PC-3 (cell line): ENCODE data around the gene OR13C5. TPM values are rescaled to one million over a fixed set of nuclear protein-coding genes. Genes with fewer than 3 reads are reported as not detected.

ENCODE experiments used
- ATAC-seq: fragments of 200-7000 bp; cut with Tn5 transposase; 2 replicates; pipeline ENCODE4 v1.9.1; 2020; ENCODE audit warnings: mild to moderate bottlenecking, moderate library complexity
- BruUV-seq: library from RNA; stranded (reverse); fragments of 400-500 nt; replicated peaks from 2 replicates; lab custom pipeline; 2021; lab: Mats Ljungman, UMichigan
- CTCF ChIA-PET: fragments of 300-600 bp; sonication (Branson Sonifier 250); formaldehyde crosslinking; loops from one replicate; lab custom pipeline; 2022; ENCODE audit warnings: antibody characterized with exemption; lab: Charles Lee
- POLR2A ChIA-PET: fragments of 300-600 bp; sonication (Branson Sonifier 250); formaldehyde crosslinking; loops from one replicate; lab custom pipeline; 2022; ENCODE audit warnings: antibody characterized with exemption; ENCODE audit not compliant: unreplicated experiment; lab: Charles Lee
- DNase-seq: peaks from one replicate; pipeline ENCODE4 v3.0.0-alpha.2; 2015
- H2AFZ ChIP-seq: fragments of 300-600 bp; sonication (generic); 2 replicates; pipeline ENCODE4 v1.6.0; 2016; ENCODE audit warnings: antibody characterized with exemption, low read length
- H3F3A ChIP-seq: fragments of 300-600 bp; sonication (generic); one replicate; pipeline ENCODE4 v1.6.0; 2017; ENCODE audit warnings: antibody characterized with exemption, low read length, control low read depth, mild to moderate bottlenecking; ENCODE audit not compliant: unreplicated experiment
- H3K27ac ChIP-seq: fragments of 300-600 bp; sonication (generic); 2 replicates; pipeline ENCODE4 v1.5.1; 2016; ENCODE audit warnings: mild to moderate bottlenecking, low read length
- H3K27me3 ChIP-seq: fragments of 300-600 bp; sonication (generic); 2 replicates; pipeline ENCODE4 v1.6.1; 2016; ENCODE audit warnings: low read length, mixed read lengths
- H3K36me3 ChIP-seq: fragments of 300-600 bp; sonication (generic); 2 replicates; pipeline ENCODE4 v1.6.1; 2016; ENCODE audit warnings: low read depth, mixed run types, low read length, mixed read lengths
- H3K4me1 ChIP-seq: fragments of 300-600 bp; sonication (generic); 2 replicates; pipeline ENCODE4 v1.5.1; 2016; ENCODE audit warnings: low read length; ENCODE audit not compliant: insufficient read depth
- H3K4me2 ChIP-seq: fragments of 300-600 bp; sonication (generic); 2 replicates; pipeline ENCODE4 v1.6.0; 2016; ENCODE audit warnings: low read length
- H3K4me3 ChIP-seq: fragments of 300-600 bp; sonication (generic); 2 replicates; pipeline ENCODE4 v1.5.1; 2016; ENCODE audit warnings: mild to moderate bottlenecking, low read length, mixed read lengths
- H3K79me2 ChIP-seq: fragments of 300-600 bp; sonication (generic); 2 replicates; pipeline ENCODE4 v1.6.1; 2017; ENCODE audit warnings: low read length, mixed read lengths
- H3K9ac ChIP-seq: fragments of 300-600 bp; sonication (generic); 2 replicates; pipeline ENCODE4 v1.6.0; 2016; ENCODE audit warnings: mild to moderate bottlenecking, low read length
- H3K9me2 ChIP-seq: fragments of 300-600 bp; sonication (generic); replicated peaks from 2 replicates; pipeline ENCODE4 v1.6.1; 2016; ENCODE audit warnings: mixed run types, low read length, mixed read lengths
- H3K9me3 ChIP-seq: fragments of 300-600 bp; sonication (generic); 2 replicates; pipeline ENCODE4 v1.6.1; 2016; ENCODE audit warnings: low read length, mixed read lengths
- H4K20me1 ChIP-seq: fragments of 300-600 bp; sonication (generic); 2 replicates; pipeline ENCODE4 v1.6.1; 2016; ENCODE audit warnings: low read length, mixed read lengths
- EZH2 ChIP-seq: fragments of 300-600 bp; sonication (generic); IDR thresholded peaks from one replicate; pipeline ENCODE4 v1.6.1; 2017; ENCODE audit warnings: antibody characterized with exemption, mild to moderate bottlenecking, low read length; ENCODE audit not compliant: unreplicated experiment
- EZH2phosphoT487 ChIP-seq: fragments of 300-600 bp; sonication (generic); IDR thresholded peaks from 2 replicates; pipeline ENCODE4 v1.6.1; 2018; ENCODE audit warnings: mild to moderate bottlenecking, antibody characterized with exemption, low read length, borderline replicate concordance
- intact Hi-C: fragments of 100-400 bp; cut with micrococcal nuclease; formaldehyde crosslinking; loops from 2 replicates; pipeline ENCODE4 v1.9.0; 2023
- total RNA-seq: library from RNA; depleted of rRNA; stranded (reverse); fragments of >200 nt; gene quantifications from 2 replicates; pipeline ENCODE4 v1.2.3, GENCODE V29; 2014
- TF ChIP-seq, protein P1 (sequence below): fragments of 300-600 bp; sonication (generic); conservative IDR thresholded peaks from 2 replicates; pipeline ENCODE4 v1.5.1; 2017; ENCODE audit warnings: antibody characterized with exemption, low read depth, mild to moderate bottlenecking, low read length

The OR13C5 gene
- total RNA-seq, 1 experiment from 2014 or later = not detected

GRCh38 chr9:104586496-104587180, 12.6 kb downstream of the OR13C5 start:
- BruUV-seq = no TSS peak
- no peak overlapping the region for H2AFZ ChIP-seq
- H3K9me2 ChIP-seq = no peaks in the 10 kb centered on the region
- no peak overlapping the region for H3K9ac ChIP-seq
- no peaks in the 10 kb centered on the region for H3K79me2 ChIP-seq
- no peaks in the 10 kb centered on the region for H3K27me3 ChIP-seq
- no peaks in the 10 kb centered on the region for H3K4me1 ChIP-seq
- H3K4me3 ChIP-seq = no peak overlapping the region
- DNase-seq = no peak
- H4K20me1 ChIP-seq = no peaks in the 10 kb centered on the region
- no peak overlapping the region for H3K4me2 ChIP-seq
- POLR2A ChIA-PET = no interaction called here
- TF ChIP-seq EZH2phosphoT487 (no peak), EZH2 (no peak)
- TF ChIP-seq, protein P1, sequence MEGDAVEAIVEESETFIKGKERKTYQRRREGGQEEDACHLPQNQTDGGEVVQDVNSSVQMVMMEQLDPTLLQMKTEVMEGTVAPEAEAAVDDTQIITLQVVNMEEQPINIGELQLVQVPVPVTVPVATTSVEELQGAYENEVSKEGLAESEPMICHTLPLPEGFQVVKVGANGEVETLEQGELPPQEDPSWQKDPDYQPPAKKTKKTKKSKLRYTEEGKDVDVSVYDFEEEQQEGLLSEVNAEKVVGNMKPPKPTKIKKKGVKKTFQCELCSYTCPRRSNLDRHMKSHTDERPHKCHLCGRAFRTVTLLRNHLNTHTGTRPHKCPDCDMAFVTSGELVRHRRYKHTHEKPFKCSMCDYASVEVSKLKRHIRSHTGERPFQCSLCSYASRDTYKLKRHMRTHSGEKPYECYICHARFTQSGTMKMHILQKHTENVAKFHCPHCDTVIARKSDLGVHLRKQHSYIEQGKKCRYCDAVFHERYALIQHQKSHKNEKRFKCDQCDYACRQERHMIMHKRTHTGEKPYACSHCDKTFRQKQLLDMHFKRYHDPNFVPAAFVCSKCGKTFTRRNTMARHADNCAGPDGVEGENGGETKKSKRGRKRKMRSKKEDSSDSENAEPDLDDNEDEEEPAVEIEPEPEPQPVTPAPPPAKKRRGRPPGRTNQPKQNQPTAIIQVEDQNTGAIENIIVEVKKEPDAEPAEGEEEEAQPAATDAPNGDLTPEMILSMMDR = no peak
- H3K9me3 ChIP-seq = no peaks in the 10 kb centered on the region
- CTCF ChIA-PET = no interaction called here
- intact Hi-C loops = no loop called here
- no peak for ATAC-seq
- no peaks in the 10 kb centered on the region for H3F3A ChIP-seq
- H3K36me3 ChIP-seq = no peaks in the 10 kb centered on the region
- H3K27ac ChIP-seq = no peak overlapping the region

DNA sequence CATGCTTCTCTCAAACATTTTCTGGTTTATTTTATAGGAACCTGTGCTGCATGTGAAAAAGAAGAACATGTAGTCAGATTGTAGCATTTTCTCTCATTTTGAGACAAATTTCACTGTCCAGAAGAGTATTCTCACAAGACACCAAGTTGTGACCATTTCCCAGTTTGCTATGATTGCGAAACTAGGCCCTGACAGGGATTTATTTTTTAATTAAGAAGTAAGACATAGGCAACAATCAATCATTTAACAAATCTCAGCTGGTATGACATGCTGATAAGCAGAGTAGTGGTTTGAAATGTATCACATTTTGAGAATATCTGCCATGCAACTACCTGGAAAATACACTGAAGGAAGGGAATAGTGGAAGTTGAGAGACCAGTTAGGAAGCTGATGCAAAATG, 18.7 kb downstream of the OR13C5 start:
- H3K9me2 ChIP-seq = no peaks in the 10 kb centered on the region
- DNase-seq (no peak), ATAC-seq (no peak)
- H3K9ac ChIP-seq = no peak overlapping the region
- no peak overlapping the region for H2AFZ ChIP-seq
- BruUV-seq = no TSS peak
- H3K4me3 ChIP-seq = no peak overlapping the region
- no peak overlapping the region for H3K4me2 ChIP-seq
- ChIA-PET CTCF (no interaction called here), POLR2A (no interaction called here)
- no peaks in the 10 kb centered on the region for H3K79me2 ChIP-seq
- H3K36me3 ChIP-seq = no peaks in the 10 kb centered on the region
- TF ChIP-seq EZH2phosphoT487 (no peak), EZH2 (no peak)
- TF ChIP-seq, protein P1 = no peak
- no peak overlapping the region for H3K27ac ChIP-seq
- no peaks in the 10 kb centered on the region for H3K4me1 ChIP-seq
- no peaks in the 10 kb centered on the region for H3K27me3 ChIP-seq
- no peaks in the 10 kb centered on the region for H4K20me1 ChIP-seq
- H3F3A ChIP-seq = no peaks in the 10 kb centered on the region
- intact Hi-C loops = no loop called here
- H3K9me3 ChIP-seq = no peaks in the 10 kb centered on the region

GRCh38 chr9:104577263-104577662, 21.9 kb downstream of the OR13C5 start:
- no peak for ATAC-seq
- no peaks in the 10 kb centered on the region for H3K27me3 ChIP-seq
- DNase-seq = no peak
- no peak overlapping the region for H3K27ac ChIP-seq
- H3K9me2 ChIP-seq = no peaks in the 10 kb centered on the region
- no peak overlapping the region for H3K4me3 ChIP-seq
- H3K9ac ChIP-seq = no peak overlapping the region
- CTCF ChIA-PET = no interaction called here
- no TSS peak for BruUV-seq
- no peaks in the 10 kb centered on the region for H3F3A ChIP-seq
- TF ChIP-seq EZH2 (no peak), EZH2phosphoT487 (no peak)
- TF ChIP-seq, protein P1 = no peak
- POLR2A ChIA-PET = no interaction called here
- H3K4me1 ChIP-seq = no peaks in the 10 kb centered on the region
- H3K9me3 ChIP-seq = no peaks in the 10 kb centered on the region
- no peaks in the 10 kb centered on the region for H4K20me1 ChIP-seq
- intact Hi-C loops = no loop called here
- no peaks in the 10 kb centered on the region for H3K36me3 ChIP-seq
- no peak overlapping the region for H2AFZ ChIP-seq
- H3K4me2 ChIP-seq = no peak overlapping the region
- no peaks in the 10 kb centered on the region for H3K79me2 ChIP-seq
